ENCODE measurements around the gene ADAMTSL1. TPM values are rescaled to one million over a fixed set of nuclear protein-coding genes. Genes with fewer than 3 reads are reported as not detected.

The ADAMTSL1 gene
- total RNA-seq, 1 experiment from 2014 or later = not detected

DNA sequence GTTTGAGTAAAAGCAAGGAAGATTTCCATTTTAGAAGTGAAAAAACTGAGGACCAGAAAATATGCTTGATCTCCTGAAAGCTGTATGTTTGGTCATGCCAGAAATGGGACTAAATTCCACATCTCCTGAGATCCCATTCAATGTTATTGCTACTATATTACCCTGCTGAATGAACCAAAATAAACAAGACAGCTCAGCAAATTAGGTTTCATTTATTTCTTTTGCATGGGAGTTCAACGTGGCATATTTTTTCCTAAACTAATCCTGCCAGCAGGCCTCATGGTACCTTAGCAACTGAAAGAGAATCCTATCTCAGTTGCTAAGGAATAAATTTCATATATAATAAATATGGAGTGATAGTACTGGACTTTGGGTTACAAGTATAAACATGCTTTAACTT, 101.7 kb downstream of the ADAMTSL1 start:
- no peak overlapping the region for H3K4me2 ChIP-seq (ENCODE audit: low read length)
- ChIA-PET POLR2A (no interaction called here), RAD21 (ENCODE audit: low non-redundant PET in 1 of 2, low total read pairs in 2 of 2, uncharacterized antibody in 2 of 2, unreplicated experiment in 2 of 2) (no interaction called here), CTCF (no interaction called here)
- no peak overlapping the region for H3K9ac ChIP-seq (ENCODE audit: low read length)
- no peak overlapping the region for H2AFZ ChIP-seq (ENCODE audit: low read depth, low read length, poor library complexity, severe bottlenecking)
- no peaks in the 10 kb centered on the region for H3K9me3 ChIP-seq (ENCODE audit: control insufficient read depth in 1 of 2, insufficient read depth in 1 of 2, low read depth in 1 of 2, low read length in 2 of 2)
- DNase-seq (ENCODE audit: low read depth, low spot score) = no peak
- no peak for ATAC-seq
- no peaks in the 10 kb centered on the region for H3K4me1 ChIP-seq (ENCODE audit: control insufficient read depth in 1 of 2, insufficient read depth in 2 of 2, low read length in 2 of 2)
- H3K4me3 ChIP-seq (replicated peaks in 1 of 2; ENCODE audit: low read depth in 1 of 2, low read length in 2 of 2) = no peak overlapping the region
- no peaks in the 10 kb centered on the region for H3K27me3 ChIP-seq (ENCODE audit: insufficient read depth, low read length)
- TF ChIP-seq ELF1 (IDR thresholded peaks at IDR 0.05; ENCODE audit: borderline replicate concordance, low read depth) = no peak
- no peak for TF ChIP-seq JUND (IDR thresholded peaks at IDR 0.05)
- TF ChIP-seq, protein P1, sequence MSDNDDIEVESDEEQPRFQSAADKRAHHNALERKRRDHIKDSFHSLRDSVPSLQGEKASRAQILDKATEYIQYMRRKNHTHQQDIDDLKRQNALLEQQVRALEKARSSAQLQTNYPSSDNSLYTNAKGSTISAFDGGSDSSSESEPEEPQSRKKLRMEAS (IDR thresholded peaks at IDR 0.05) = no peak
- TF ChIP-seq FOSL1 (IDR thresholded peaks at IDR 0.05; ENCODE audit: low read depth) = no peak
- no peaks in the 10 kb centered on the region for H4K20me1 ChIP-seq (ENCODE audit: insufficient read depth)
- H3K27ac ChIP-seq (ENCODE audit: low read depth, low read length) = no peak overlapping the region
- BruUV-seq (replicated peaks) = no TSS peak
- intact Hi-C loops (cut with micrococcal nuclease) = no loop called here
- no peaks in the 10 kb centered on the region for H3K79me2 ChIP-seq (ENCODE audit: insufficient read depth, low read length)
- no peaks in the 10 kb centered on the region for H3K36me3 ChIP-seq (ENCODE audit: control insufficient read depth in 1 of 2, insufficient read depth in 2 of 2, low read length in 2 of 2)
- no peaks in the 10 kb centered on the region for H3K9me2 ChIP-seq (ENCODE audit: insufficient read depth)

DNA sequence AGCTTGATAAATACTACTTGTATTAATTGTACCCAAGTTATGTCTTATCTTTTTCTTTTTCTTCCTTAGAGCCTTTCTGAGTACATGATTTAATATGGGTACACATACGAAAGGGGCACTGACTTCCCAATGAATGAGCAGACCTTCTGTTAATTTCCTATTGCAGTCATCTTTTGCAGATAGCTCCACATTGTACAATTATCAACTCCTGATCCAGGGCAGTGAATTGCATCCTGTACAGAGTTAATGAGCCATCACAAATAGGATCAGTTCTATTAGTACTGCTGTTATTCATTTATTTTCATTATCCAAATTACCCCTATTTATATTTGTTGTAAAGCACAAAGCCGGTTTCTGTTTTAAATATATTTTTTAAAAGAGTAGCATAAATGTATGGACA, 105.6 kb downstream of the ADAMTSL1 start:
- TF ChIP-seq ZNF274 (IDR thresholded peaks at IDR 0.05; ENCODE audit: low read depth, low read length) (no peak), EGR1 (IDR thresholded peaks at IDR 0.05; ENCODE audit: low read depth) (no peak), YY1 (IDR thresholded peaks at IDR 0.05; ENCODE audit: extremely low read depth, insufficient replicate concordance, low read depth, low read length) (no peak), POLR2AphosphoS5 (IDR thresholded peaks at IDR 0.05; ENCODE audit: low read depth, low read length) (no peak), CEBPB (IDR thresholded peaks at IDR 0.05; ENCODE audit: low read depth) (no peak)
- TF ChIP-seq, protein P2, sequence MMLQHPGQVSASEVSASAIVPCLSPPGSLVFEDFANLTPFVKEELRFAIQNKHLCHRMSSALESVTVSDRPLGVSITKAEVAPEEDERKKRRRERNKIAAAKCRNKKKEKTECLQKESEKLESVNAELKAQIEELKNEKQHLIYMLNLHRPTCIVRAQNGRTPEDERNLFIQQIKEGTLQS (IDR thresholded peaks at IDR 0.05) = no peak
- CTCF ChIA-PET = no interaction called here
- no TSS peak for BruUV-seq (replicated peaks)

More for the DNA sequence above, 105.6 kb downstream of the ADAMTSL1 start:
- Histone ChIP-seq H3K9me2 (ENCODE audit: insufficient read depth) (no peaks in the 10 kb centered on the region), H3K27me3 (ENCODE audit: insufficient read depth, low read length) (no peaks in the 10 kb centered on the region), H3K4me2 (ENCODE audit: low read length) (no peak overlapping the region), H3K4me3 (replicated peaks in 1 of 2; ENCODE audit: low read depth in 1 of 2, low read length in 2 of 2) (no peak overlapping the region), H3K9me3 (ENCODE audit: control insufficient read depth in 1 of 2, insufficient read depth in 1 of 2, low read depth in 1 of 2, low read length in 2 of 2) (no peaks in the 10 kb centered on the region), H3K9ac (ENCODE audit: low read length) (no peak overlapping the region), H2AFZ (ENCODE audit: low read depth, low read length, poor library complexity, severe bottlenecking) (no peak overlapping the region), H4K20me1 (ENCODE audit: insufficient read depth) (no peaks in the 10 kb centered on the region), H3K27ac (ENCODE audit: low read depth, low read length) (no peak overlapping the region), H3K4me1 (ENCODE audit: control insufficient read depth in 1 of 2, insufficient read depth in 2 of 2, low read length in 2 of 2) (no peaks in the 10 kb centered on the region), H3K79me2 (ENCODE audit: insufficient read depth, low read length) (no peaks in the 10 kb centered on the region), H3K36me3 (ENCODE audit: control insufficient read depth in 1 of 2, insufficient read depth in 2 of 2, low read length in 2 of 2) (no peaks in the 10 kb centered on the region)
- ATAC-seq = no peak
- DNase-seq (ENCODE audit: low read depth, low spot score) = no peak
- ChIA-PET POLR2A (no interaction called here), RAD21 (ENCODE audit: low non-redundant PET in 1 of 2, low total read pairs in 2 of 2, uncharacterized antibody in 2 of 2, unreplicated experiment in 2 of 2) (no interaction called here)
- intact Hi-C loops (cut with micrococcal nuclease) = no loop called here
